Liver (tissue), 9 donors: ENCODE data around the gene PNPLA2. TPM values are rescaled to one million over a fixed set of nuclear protein-coding genes. Genes with fewer than 3 reads are reported as not detected.

Experiments used
- DNase-seq: peaks from one replicate; pipeline ENCODE4 v3.0.0-alpha.2; 2017; ENCODE audit warnings: low spot score
- H3K27ac ChIP-seq, 2 donors: one replicate each; pipeline ENCODE4 v1.7.0; 2013; ENCODE audit warnings: inconsistent platforms in 2 of 2, low read length in 2 of 2, control low read depth in 1 of 2, low read depth in 1 of 2, mild to moderate bottlenecking in 1 of 2
- H3K27me3 ChIP-seq, 4 donors: one replicate each; pipeline versions ENCODE4 v1.6.1 to v1.7.0; 2013; ENCODE audit warnings: low read length in 3 of 4, inconsistent platforms in 1 of 4, mild to moderate bottlenecking in 1 of 4, moderate library complexity in 1 of 4; ENCODE audit not compliant: control insufficient read depth in 4 of 4, insufficient read depth in 4 of 4
- H3K36me3 ChIP-seq, 4 donors: one replicate each; pipeline versions ENCODE4 v1.6.1 to v1.7.0; 2013; ENCODE audit warnings: low read length in 3 of 4, mild to moderate bottlenecking in 3 of 4, low read depth in 1 of 4, moderate library complexity in 1 of 4; ENCODE audit not compliant: control insufficient read depth in 4 of 4, insufficient read depth in 3 of 4
- H3K4me1 ChIP-seq, 4 donors: one replicate each; pipeline versions ENCODE4 v1.6.1 to v1.7.0; 2013; ENCODE audit warnings: low read length in 3 of 4, mild to moderate bottlenecking in 3 of 4, moderate library complexity in 1 of 4; ENCODE audit not compliant: control insufficient read depth in 4 of 4, insufficient read depth in 4 of 4
- H3K4me3 ChIP-seq, 3 donors: one replicate each; pipeline versions ENCODE4 v1.6.1 to v1.7.0; 2013; ENCODE audit warnings: low read length in 3 of 3, control low read depth in 1 of 3, low read depth in 1 of 3, mild to moderate bottlenecking in 1 of 3
- H3K9ac ChIP-seq, 2 donors: one replicate each; pipeline ENCODE4 v1.7.0; 2013; ENCODE audit warnings: low read length in 2 of 2, mild to moderate bottlenecking in 2 of 2, moderate library complexity in 2 of 2, control low read depth in 1 of 2, low read depth in 1 of 2
- H3K9me3 ChIP-seq, 4 donors: one replicate each; pipeline versions ENCODE4 v1.6.1 to v1.7.0; 2013; ENCODE audit warnings: low read length in 3 of 4; ENCODE audit not compliant: control insufficient read depth in 4 of 4
- ATF3 ChIP-seq: IDR thresholded peaks from 2 replicates; pipeline ENCODE4 v1.6.1; 2016; ENCODE audit warnings: antibody characterized with exemption
- CTCF ChIP-seq: fragments of 150-350 bp; IDR thresholded peaks from 2 replicates; pipeline ENCODE4 v1.5.1; 2017; ENCODE audit warnings: improper control_type of control experiment, low read depth, low read length; ENCODE audit not compliant: missing input control
- FOXA1 ChIP-seq: IDR thresholded peaks from 2 replicates; pipeline ENCODE4 v1.6.1; 2016; ENCODE audit warnings: antibody characterized with exemption
- FOXA2 ChIP-seq: IDR thresholded peaks from 2 replicates; pipeline ENCODE4 v1.6.1; 2016; ENCODE audit warnings: antibody characterized with exemption
- GABPA ChIP-seq, 2 donors: IDR thresholded peaks in 1 of 2; conservative IDR thresholded peaks in 1 of 2; 2 replicates each; pipeline ENCODE4 v1.6.1; 2016; ENCODE audit warnings: antibody characterized with exemption in 2 of 2, mild to moderate bottlenecking in 1 of 2, moderate library complexity in 1 of 2
- HNF4A ChIP-seq, 2 donors: conservative IDR thresholded peaks; 2 replicates each; pipeline ENCODE4 v1.6.1; 2016; ENCODE audit warnings: antibody characterized with exemption in 2 of 2, mild to moderate bottlenecking in 2 of 2
- HNF4G ChIP-seq: IDR thresholded peaks from 2 replicates; pipeline ENCODE4 v1.6.1; 2016; ENCODE audit warnings: antibody characterized with exemption
- JUND ChIP-seq, 2 donors: IDR thresholded peaks; 2 replicates each; pipeline ENCODE4 v1.6.1; 2016; ENCODE audit warnings: antibody characterized with exemption in 2 of 2
- NR2F2 ChIP-seq: IDR thresholded peaks from 2 replicates; pipeline ENCODE4 v1.6.1; 2016; ENCODE audit warnings: antibody characterized with exemption
- REST ChIP-seq: IDR thresholded peaks from 2 replicates; pipeline ENCODE4 v1.6.1; 2016; ENCODE audit warnings: antibody characterized with exemption, mild to moderate bottlenecking
- RXRA ChIP-seq, 2 donors: IDR thresholded peaks; 2 replicates each; pipeline ENCODE4 v1.6.1; 2017 to 2018; ENCODE audit warnings: antibody characterized with exemption in 2 of 2, mild to moderate bottlenecking in 1 of 2
- SP1 ChIP-seq: IDR thresholded peaks from 2 replicates; pipeline ENCODE4 v1.6.1; 2018; ENCODE audit warnings: antibody characterized with exemption, mild to moderate bottlenecking
- TAF1 ChIP-seq: conservative IDR thresholded peaks from 2 replicates; pipeline ENCODE4 v1.6.1; 2016; ENCODE audit warnings: antibody characterized with exemption, mild to moderate bottlenecking
- YY1 ChIP-seq: IDR thresholded peaks from 2 replicates; pipeline ENCODE4 v1.6.1; 2016; ENCODE audit warnings: antibody characterized with exemption, mild to moderate bottlenecking
- ZBTB33 ChIP-seq: IDR thresholded peaks from 2 replicates; pipeline ENCODE4 v1.6.1; 2016; ENCODE audit warnings: antibody characterized with exemption
- WGBS: extraction: QIAGEN DNeasy Blood & Tissue Kit; methylation state at CpG from one replicate; pipeline ENCODE4 v1.1.7; 2013; 5-methylcytosine and 5-hydroxymethylcytosine counted together
- polyA plus RNA-seq, 2 donors: library from polyadenylated mRNA; stranded (reverse) in 1 of 2; unstranded in 1 of 2; fragments of 200-250 nt in 1 of 2; fragments of >200 nt in 1 of 2; fragmentation: Nextera tagmentation in 1 of 2; extraction: Ambion mirVana in 1 of 2; gene quantifications; one replicate each; pipeline versions ENCODE4 v1.2.1 to v1.2.3, GENCODE V29; 2013 to 2015
- total RNA-seq, 2 donors: library from RNA; depleted of rRNA; stranded (reverse); fragments of >200 nt; gene quantifications; one replicate each; pipeline ENCODE4 v1.2.3, GENCODE V29; 2014
- TF ChIP-seq, protein P1 (sequence below): IDR thresholded peaks from 2 replicates; pipeline ENCODE4 v1.6.1; 2016; ENCODE audit warnings: antibody characterized with exemption
- donor health status: healthy.
- donor health status: healthy.
- donor health status: healthy.
- donor health status: healthy.
- donor health status: healthy.

The PNPLA2 gene
- total and polyA plus RNA-seq, 4 donors = 13.7 to 58.9 (median 27.2) TPM

GRCh38 chr11:773425-773824 is 45.3 kb upstream of the PNPLA2 start:
- H3K4me3 ChIP-seq = no peak overlapping the region
- H3K27ac ChIP-seq = no peak overlapping the region
- no peak overlapping the region for H3K9ac ChIP-seq
- H3K4me1 ChIP-seq = peaks cover 7 to 22% (median 12%) of the 10 kb centered on the region in 4 donors
- no peaks in the 10 kb centered on the region for H3K9me3 ChIP-seq
- no peaks in the 10 kb centered on the region for H3K27me3 ChIP-seq
- no peak for DNase-seq
- H3K36me3 ChIP-seq = peaks cover 5 to 25% (median 12%) of the 10 kb centered on the region in 4 donors
- WGBS = 93% methylated on average over 5 of the region's 5 CpGs
- no peak for TF ChIP-seq GABPA (IDR thresholded peaks at IDR 0.05 in 1 of 2, conservative IDR thresholded peaks at IDR 0.05 in 1 of 2)
- TF ChIP-seq YY1 = no peak
- TF ChIP-seq SP1 = no peak

GRCh38 chr11:773830-774229 is 44.9 kb upstream of the PNPLA2 start:
- H3K27me3 ChIP-seq = no peaks in the 10 kb centered on the region
- H3K36me3 ChIP-seq = peaks cover 5 to 25% (median 12%) of the 10 kb centered on the region in 4 donors
- H3K27ac ChIP-seq = no peak overlapping the region
- H3K4me3 ChIP-seq = no peak overlapping the region
- 94% methylated on average over 9 of the region's 9 CpGs for WGBS
- TF ChIP-seq NR2F2 (no peak), HNF4G (no peak)
- H3K9ac ChIP-seq = no peak overlapping the region
- no peaks in the 10 kb centered on the region for H3K9me3 ChIP-seq
- peaks cover 10 to 26% (median 15%) of the 10 kb centered on the region in 4 donors for H3K4me1 ChIP-seq
- no peak for DNase-seq

- Histone ChIP-seq H3K4me1 (peaks cover 13 to 34% (median 21%) of the 10 kb centered on the region in 4 donors), H3K9me3 (no peaks in the 10 kb centered on the region), H3K27ac (no peak overlapping the region), H3K4me3 (no peak overlapping the region), H3K27me3 (no peaks in the 10 kb centered on the region), H3K36me3 (peaks cover 5 to 22% (median 10%) of the 10 kb centered on the region in 4 donors), H3K9ac (no peak overlapping the region)
- TF ChIP-seq, protein P1, sequence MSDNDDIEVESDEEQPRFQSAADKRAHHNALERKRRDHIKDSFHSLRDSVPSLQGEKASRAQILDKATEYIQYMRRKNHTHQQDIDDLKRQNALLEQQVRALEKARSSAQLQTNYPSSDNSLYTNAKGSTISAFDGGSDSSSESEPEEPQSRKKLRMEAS = no peak
- TF ChIP-seq REST (no peak), HNF4G (no peak), YY1 (no peak), CTCF (no peak), HNF4A (conservative IDR thresholded peaks at IDR 0.05) (no peak), FOXA2 (no peak), GABPA (IDR thresholded peaks at IDR 0.05 in 1 of 2, conservative IDR thresholded peaks at IDR 0.05 in 1 of 2) (no peak), TAF1 (no peak), FOXA1 (no peak), RXRA (IDR thresholded peaks at IDR 0.05) (no peak), JUND (IDR thresholded peaks at IDR 0.05) (no peak), ZBTB33 (no peak), ATF3 (no peak), NR2F2 (no peak)
- no peak for DNase-seq
- 86% methylated on average over 20 of the region's 20 CpGs for WGBS
These were observed 43.7 kb upstream of the PNPLA2 start for GRCh38 chr11:774873-775592.
